GM18870 (cell line): ENCODE results near the gene LCN6.

Experiments used
- ATAC-seq: cut with Tn5 transposase; IDR thresholded peaks from one replicate; pipeline ENCODE4 v1.9.1; 2021; ENCODE audit warnings: moderate library complexity; ENCODE audit not compliant: unreplicated experiment

Gene LCN6

DNA sequence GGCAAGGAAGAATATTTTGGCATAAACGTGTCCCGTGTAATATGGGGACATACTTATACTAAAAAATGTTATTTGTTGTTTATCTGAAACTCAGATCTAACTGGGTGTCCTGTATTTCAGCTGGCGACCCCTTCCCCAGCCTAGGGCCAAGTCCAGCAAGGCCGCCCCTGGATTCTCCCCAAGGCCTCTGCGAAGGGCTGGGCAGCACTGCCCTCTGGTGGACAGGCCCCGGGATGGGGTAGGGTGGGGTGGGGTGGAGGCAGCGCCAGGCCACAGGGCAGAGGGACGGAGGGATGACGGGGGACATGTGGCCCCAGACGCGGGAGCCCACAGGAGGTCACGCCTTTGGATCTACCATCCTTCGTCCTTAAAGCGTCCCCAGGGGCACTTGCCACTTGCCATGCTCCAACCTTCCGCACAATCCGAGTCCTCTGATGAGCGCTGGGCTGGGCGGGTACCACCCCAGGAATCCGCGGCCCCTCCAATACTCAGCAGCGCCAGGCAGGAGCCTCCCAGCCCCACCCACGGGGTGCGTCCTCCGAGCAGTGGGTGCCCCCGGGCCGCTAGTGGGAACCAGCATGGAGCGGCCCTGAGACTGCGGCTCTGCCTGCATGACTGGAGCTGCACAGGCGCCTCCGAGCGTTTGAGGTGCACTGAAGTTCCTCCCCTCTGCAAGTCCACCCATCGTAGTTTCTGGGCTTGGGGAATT lies 54.0 kb downstream of the LCN6 start:
- ATAC-seq: no peak
